ENCODE data around the gene CDKAL1. TPM values are rescaled to one million over a fixed set of nuclear protein-coding genes. Genes with fewer than 3 reads are reported as not detected.
"Not testable (repeated sequence)": the region's sequence is repeated elsewhere in the genome, so short reads cannot be mapped to it uniquely, and the experiment has no call there.

CDKAL1 gene
- total and polyA plus RNA-seq, 8 donors = 13.6 to 20.7 (median 17.5) TPM

DNA sequence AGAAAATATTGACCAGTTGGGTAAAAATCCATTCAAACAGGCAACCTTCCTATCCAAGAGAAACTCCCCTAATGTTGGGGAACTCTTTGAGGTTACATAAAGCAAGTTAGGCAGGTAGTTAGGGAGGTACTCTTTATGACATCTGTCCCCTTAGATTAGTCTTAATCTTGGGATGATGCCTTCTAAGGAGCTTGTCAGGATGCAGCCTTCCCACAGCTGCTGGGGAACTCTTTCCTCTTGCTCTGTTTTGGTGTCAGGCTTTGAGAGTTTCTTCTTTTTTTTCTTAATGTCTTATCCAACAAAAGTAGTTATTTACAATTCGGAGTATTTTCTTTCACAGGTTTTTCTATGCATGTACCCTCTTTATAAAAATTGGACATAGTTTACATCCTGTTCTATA, 194.8 kb downstream of the CDKAL1 start:
- H3K36me3 ChIP-seq = no peaks in the 10 kb centered on the region
- no peak overlapping the region for H3K4me3 ChIP-seq
- H3K27me3 ChIP-seq = no peaks in the 10 kb centered on the region
- no peak for DNase-seq
- no peak for ATAC-seq
- H3K4me1 ChIP-seq = no peaks in the 10 kb centered on the region
- TF ChIP-seq, protein P1, sequence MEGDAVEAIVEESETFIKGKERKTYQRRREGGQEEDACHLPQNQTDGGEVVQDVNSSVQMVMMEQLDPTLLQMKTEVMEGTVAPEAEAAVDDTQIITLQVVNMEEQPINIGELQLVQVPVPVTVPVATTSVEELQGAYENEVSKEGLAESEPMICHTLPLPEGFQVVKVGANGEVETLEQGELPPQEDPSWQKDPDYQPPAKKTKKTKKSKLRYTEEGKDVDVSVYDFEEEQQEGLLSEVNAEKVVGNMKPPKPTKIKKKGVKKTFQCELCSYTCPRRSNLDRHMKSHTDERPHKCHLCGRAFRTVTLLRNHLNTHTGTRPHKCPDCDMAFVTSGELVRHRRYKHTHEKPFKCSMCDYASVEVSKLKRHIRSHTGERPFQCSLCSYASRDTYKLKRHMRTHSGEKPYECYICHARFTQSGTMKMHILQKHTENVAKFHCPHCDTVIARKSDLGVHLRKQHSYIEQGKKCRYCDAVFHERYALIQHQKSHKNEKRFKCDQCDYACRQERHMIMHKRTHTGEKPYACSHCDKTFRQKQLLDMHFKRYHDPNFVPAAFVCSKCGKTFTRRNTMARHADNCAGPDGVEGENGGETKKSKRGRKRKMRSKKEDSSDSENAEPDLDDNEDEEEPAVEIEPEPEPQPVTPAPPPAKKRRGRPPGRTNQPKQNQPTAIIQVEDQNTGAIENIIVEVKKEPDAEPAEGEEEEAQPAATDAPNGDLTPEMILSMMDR (IDR thresholded peaks at IDR 0.05) = no peak
- no peaks in the 10 kb centered on the region for H3K9me3 ChIP-seq
- no peak overlapping the region for H3K27ac ChIP-seq
- intact Hi-C loops (cut with DNase I) = no loop called here

GRCh38 chr6:20732362-20732761, 198.1 kb downstream of the CDKAL1 start:
- H3K36me3 ChIP-seq; H3K9me3 ChIP-seq; H3K27ac ChIP-seq; H3K27me3 ChIP-seq; ATAC-seq; H3K4me1 ChIP-seq; intact Hi-C loops (cut with DNase I); DNase-seq; H3K4me3 ChIP-seq: not testable (repeated sequence)

DNA sequence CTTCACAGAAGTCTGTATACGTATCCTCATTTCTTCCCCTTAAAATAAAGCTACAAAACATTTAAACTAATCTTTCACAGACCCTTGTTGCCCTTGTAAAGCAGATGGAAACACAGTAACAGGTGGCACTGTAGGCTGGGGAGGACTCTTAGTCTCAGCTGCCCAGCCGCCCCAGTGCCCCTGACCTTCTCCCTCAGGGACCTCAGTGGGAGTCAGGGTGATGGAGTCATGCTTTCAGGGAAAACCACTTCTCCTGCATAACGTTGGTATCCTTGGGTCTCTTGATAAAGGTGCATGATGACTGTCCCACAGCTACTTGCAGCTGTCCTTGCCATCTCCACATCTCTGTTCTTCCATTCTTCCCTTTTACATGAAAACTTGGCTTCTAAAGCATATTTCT, 198.6 kb downstream of the CDKAL1 start:
- Histone ChIP-seq H3K27ac (no peak overlapping the region), H3K4me1 (no peaks in the 10 kb centered on the region), H3K27me3 (no peaks in the 10 kb centered on the region), H3K9me3 (no peaks in the 10 kb centered on the region), H3K4me3 (no peak overlapping the region), H3K36me3 (no peaks in the 10 kb centered on the region)
- TF ChIP-seq, protein P1 (IDR thresholded peaks at IDR 0.05) = no peak
- intact Hi-C loops (cut with DNase I) = no loop called here
- no peak for DNase-seq
- ATAC-seq = no peak

GRCh38 chr6:20737912-20738311, 203.7 kb downstream of the CDKAL1 start:
- TF ChIP-seq, protein P1 (IDR thresholded peaks at IDR 0.05) = no peak
- Histone ChIP-seq H3K36me3 (peaks cover 0 to 19% of the 10 kb centered on the region in 2 donors), H3K4me1 (no peaks in the 10 kb centered on the region), H3K27me3 (no peaks in the 10 kb centered on the region), H3K9me3 (peaks cover 0 to 4% of the 10 kb centered on the region in 2 donors), H3K27ac (no peak overlapping the region), H3K4me3 (no peak overlapping the region)
- intact Hi-C loops (cut with DNase I) = no loop called here
- ATAC-seq = no peak
- no peak for DNase-seq

DNA sequence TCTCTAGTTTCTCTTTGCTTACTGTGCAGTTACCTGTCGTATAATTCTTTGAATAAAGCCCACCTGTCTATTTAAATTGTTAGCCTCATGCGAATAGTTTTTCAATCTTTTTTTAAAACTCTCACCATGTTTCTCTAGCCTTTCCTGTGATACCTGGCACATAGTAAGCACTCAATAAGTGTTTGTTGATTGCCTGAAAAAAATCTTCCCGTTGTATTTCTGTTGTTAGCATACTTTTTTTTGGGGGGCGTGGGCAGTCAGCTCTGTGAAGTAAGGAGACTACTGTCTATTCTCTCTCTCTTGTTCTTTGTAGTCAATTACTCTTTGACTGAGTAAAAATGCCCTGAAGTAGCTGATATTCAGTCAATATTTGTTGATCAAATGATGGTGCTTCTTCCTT, 205.8 kb downstream of the CDKAL1 start:
- Histone ChIP-seq H3K4me1 (no peaks in the 10 kb centered on the region), H3K4me3 (no peak overlapping the region), H3K27me3 (no peaks in the 10 kb centered on the region), H3K27ac (no peak overlapping the region), H3K9me3 (peaks cover 0 to 4% of the 10 kb centered on the region in 2 donors), H3K36me3 (peaks cover 0 to 19% of the 10 kb centered on the region in 2 donors)
- DNase-seq = no peak
- intact Hi-C loops (cut with DNase I) = no loop called here
- TF ChIP-seq, protein P1 (IDR thresholded peaks at IDR 0.05) = no peak
- ATAC-seq = no peak

- Histone ChIP-seq H3K27ac (no peak overlapping the region), H3K4me3 (no peak overlapping the region), H3K4me1 (no peaks in the 10 kb centered on the region), H3K9me3 (peaks cover 0 to 4% of the 10 kb centered on the region in 2 donors), H3K36me3 (peaks cover 0 to 19% of the 10 kb centered on the region in 2 donors), H3K27me3 (no peaks in the 10 kb centered on the region)
- intact Hi-C loops (cut with DNase I) = no loop called here
- ATAC-seq (no peak), DNase-seq (no peak)
- TF ChIP-seq, protein P1 (IDR thresholded peaks at IDR 0.05) = no peak
These were observed 206.5 kb downstream of the CDKAL1 start for GRCh38 chr6:20740727-20741126.
